HG02852 (cell line): ENCODE measurements around the gene FMN2.

ENCODE experiments used
- ATAC-seq: cut with Tn5 transposase; IDR thresholded peaks from one replicate; pipeline ENCODE4 v1.9.1; 2021; ENCODE audit warnings: mild to moderate bottlenecking, moderate library complexity; ENCODE audit not compliant: unreplicated experiment

The FMN2 gene

GRCh38 chr1:240192851-240193250, 101.2 kb downstream of the FMN2 start:
- ATAC-seq, result no peak

GRCh38 chr1:240193679-240194078, 102.0 kb downstream of the FMN2 start:
- peak; percentile 53 for ATAC-seq

GRCh38 chr1:240194120-240194519, 102.4 kb downstream of the FMN2 start:
- no peak for ATAC-seq

GRCh38 chr1:240198376-240198775, 106.7 kb downstream of the FMN2 start:
- no peak for ATAC-seq

- ATAC-seq, result no peak
Measured at GRCh38 chr1:240199758-240200645, 108.3 kb downstream of the FMN2 start.

- ATAC-seq, result no peak
Measured at GRCh38 chr1:240201931-240202330, 110.2 kb downstream of the FMN2 start.

- ATAC-seq, result no peak
Measured at GRCh38 chr1:240207073-240207709, 115.5 kb downstream of the FMN2 start.

GRCh38 chr1:240210026-240210425, 118.3 kb downstream of the FMN2 start:
- ATAC-seq, result no peak

- ATAC-seq, result no peak
Measured at GRCh38 chr1:240212556-240212955, 120.9 kb downstream of the FMN2 start.

GRCh38 chr1:240217403-240217802, 125.7 kb downstream of the FMN2 start:
- ATAC-seq, result no peak

- no peak for ATAC-seq
Measured at GRCh38 chr1:240219104-240219503, 127.4 kb downstream of the FMN2 start.

- ATAC-seq, result no peak
Measured at GRCh38 chr1:240226102-240226501, 134.4 kb downstream of the FMN2 start.

- no peak for ATAC-seq
Measured at GRCh38 chr1:240230816-240231215, 139.1 kb downstream of the FMN2 start.

GRCh38 chr1:240232530-240232929, 140.8 kb downstream of the FMN2 start:
- ATAC-seq, result no peak

- ATAC-seq, result no peak
Measured at GRCh38 chr1:240234485-240235210, 143.0 kb downstream of the FMN2 start.

- no peak for ATAC-seq
Measured at GRCh38 chr1:240235521-240236288, 144.0 kb downstream of the FMN2 start.

GRCh38 chr1:240237305-240237721, 145.6 kb downstream of the FMN2 start:
- no peak for ATAC-seq

- ATAC-seq, result no peak
Measured at GRCh38 chr1:240239309-240239708, 147.6 kb downstream of the FMN2 start.

GRCh38 chr1:240241278-240241677, 149.6 kb downstream of the FMN2 start:
- no peak for ATAC-seq

GRCh38 chr1:240242601-240243144, 151.0 kb downstream of the FMN2 start:
- ATAC-seq, result no peak
